Spleen (tissue), 11 donors: ENCODE data around the gene TMEM121B. TPM values are rescaled to one million over a fixed set of nuclear protein-coding genes. Genes with fewer than 3 reads are reported as not detected.

ENCODE experiments used
- DNase-seq: peaks from one replicate; pipeline ENCODE4 v3.0.0-alpha.2; 2020
- H3K27ac ChIP-seq, 8 donors: fragments of 200-600 bp; sonication (generic) in 7 of 8; 1 replicate in 4 of 8; 2 replicates in 4 of 8; pipeline versions ENCODE4 v1.5.0 to v1.8.0; 2016 to 2021; ENCODE audit warnings: inconsistent platforms in 4 of 8, mild to moderate bottlenecking in 4 of 8, moderate library complexity in 1 of 8
- H3K27me3 ChIP-seq, 7 donors: fragments of 200-600 bp; sonication (generic) in 6 of 7; replicated peaks in 1 of 7; 1 replicate in 4 of 7; 2 replicates in 3 of 7; pipeline versions ENCODE4 v1.5.0 to v1.8.0; 2016 to 2021; ENCODE audit warnings: inconsistent platforms in 3 of 7, mild to moderate bottlenecking in 1 of 7
- H3K36me3 ChIP-seq, 6 donors: fragments of 200-600 bp; sonication (generic) in 5 of 6; 1 replicate in 4 of 6; 2 replicates in 2 of 6; pipeline versions ENCODE4 v1.5.0 to v1.8.0; 2016 to 2021; ENCODE audit warnings: inconsistent platforms in 2 of 6
- H3K4me1 ChIP-seq, 6 donors: fragments of 200-600 bp; sonication (generic) in 5 of 6; 1 replicate in 3 of 6; 2 replicates in 3 of 6; pipeline versions ENCODE4 v1.5.0 to v1.8.0; 2016 to 2021; ENCODE audit warnings: inconsistent platforms in 3 of 6
- H3K4me3 ChIP-seq, 8 donors: fragments of 200-600 bp; sonication (generic) in 7 of 8; 1 replicate in 4 of 8; 2 replicates in 4 of 8; pipeline versions ENCODE4 v1.5.0 to v1.8.0; 2016 to 2021; ENCODE audit warnings: inconsistent platforms in 4 of 8, mild to moderate bottlenecking in 4 of 8, moderate library complexity in 2 of 8
- H3K9me3 ChIP-seq, 8 donors: fragments of 200-600 bp; sonication (generic) in 7 of 8; 1 replicate in 4 of 8; 2 replicates in 4 of 8; pipeline versions ENCODE4 v1.5.0 to v1.8.0; 2016 to 2021; ENCODE audit warnings: inconsistent platforms in 4 of 8
- CTCF ChIP-seq, 11 experiments: fragments of 200-600 bp in 7 of 11; fragments of 450-650 bp in 4 of 11; sonication (generic) in 4 of 11; IDR thresholded peaks in 8 of 11; conservative IDR thresholded peaks in 3 of 11; 1 replicate in 7 of 11; 2 replicates in 4 of 11; pipeline versions ENCODE4 v1.4.0 to v1.8.0; 2016 to 2021; ENCODE audit warnings: antibody characterized with exemption in 11 of 11, inconsistent platforms in 4 of 11, mild to moderate bottlenecking in 1 of 11
- POLR2A ChIP-seq, 3 donors: fragments of 450-650 bp; IDR thresholded peaks; one replicate each; pipeline ENCODE4 v1.5.1; 2017; ENCODE audit warnings: antibody characterized with exemption in 3 of 3, mild to moderate bottlenecking in 1 of 3
- POLR2AphosphoS5 ChIP-seq, 3 donors: sonication (generic); formaldehyde crosslinking; IDR thresholded peaks; one replicate each; pipeline ENCODE4 v1.5.1; 2017; ENCODE audit warnings: antibody characterized with exemption in 3 of 3
- WGBS, 5 donors: extraction: QIAGEN DNeasy Blood & Tissue Kit in 3 of 5; methylation state at CpG; one replicate each; pipeline versions ENCODE4 v1.1.5 to v1.1.7; 2013 to 2018; 5-methylcytosine and 5-hydroxymethylcytosine counted together
- intact Hi-C: fragments of 100-400 bp; cut with DNase I; formaldehyde crosslinking; loops from one replicate; pipeline ENCODE4 v1.15.0; 2023; ENCODE audit warnings: low total_unique reads
- polyA plus RNA-seq, 3 donors: library from polyadenylated mRNA; stranded (reverse); fragments of 200-250 nt; gene quantifications; one replicate each; pipeline ENCODE4 v1.2.1, GENCODE V29; 2013
- total RNA-seq, 7 donors: library from RNA; depleted of rRNA in 3 of 7; stranded (reverse); fragments of >200 nt in 3 of 7; fragmentation: NEBNext Ultra II Directional in 4 of 7; extraction: Animal tissue kit (Norgen Biotek cat#: 25700) in 4 of 7; gene quantifications; one replicate each; pipeline versions ENCODE4 v1.1.0 to v1.2.1, GENCODE V29; 2016 to 2021
- donor health status: healthy with polysubstance abuse.
- donor health status: DM: no; HTN: no; CAD: no; lungs with moderate emphysema.
- donor health status: DM: no; HTN: no; CAD: no.
- donor health status: Bipolar disorder and iron deficiency.
- donor health status: healthy.
- donor health status: DM: no; HTN: no; CAD: no.
- donor health status: DM: yes; HTN: yes; CAD: no.

TMEM121B gene
- total and polyA plus RNA-seq, 10 donors, result 0.03 to 3.6 (median 0.79) TPM

GRCh38 chr22:17162731-17163130, 41.6 kb upstream of the TMEM121B start:
- TF ChIP-seq CTCF (IDR thresholded peaks at IDR 0.05 in 8 of 11, conservative IDR thresholded peaks at IDR 0.05 in 3 of 11) (no peak), POLR2A (IDR thresholded peaks at IDR 0.05) (no peak), POLR2AphosphoS5 (IDR thresholded peaks at IDR 0.05) (no peak)
- 72 to 92% (median 78%) methylated on average over 8 of the region's 8 CpGs for WGBS, 5 donors
- Histone ChIP-seq H3K4me1 (peaks cover 7 to 32% (median 17%) of the 10 kb centered on the region in 6 donors), H3K36me3 (no peaks in the 10 kb centered on the region), H3K4me3 (no peak overlapping the region), H3K9me3 (no peaks in the 10 kb centered on the region), H3K27me3 (no peaks in the 10 kb centered on the region), H3K27ac (no peak overlapping the region)
- no peak for DNase-seq
- intact Hi-C loops, result no loop called here

- Histone ChIP-seq H3K36me3 (no peaks in the 10 kb centered on the region), H3K27me3 (no peaks in the 10 kb centered on the region), H3K4me1 (peaks cover 15 to 33% (median 24%) of the 10 kb centered on the region in 6 donors), H3K9me3 (no peaks in the 10 kb centered on the region), H3K4me3 (no peak overlapping the region), H3K27ac (no peak overlapping the region)
- 81 to 97% (median 88%) methylated on average over 3 of the region's 3 CpGs for WGBS, 5 donors
- TF ChIP-seq POLR2A (IDR thresholded peaks at IDR 0.05), result no peak
- no peak for TF ChIP-seq POLR2AphosphoS5 (IDR thresholded peaks at IDR 0.05)
- no peak for TF ChIP-seq CTCF (IDR thresholded peaks at IDR 0.05 in 8 of 11, conservative IDR thresholded peaks at IDR 0.05 in 3 of 11)
- DNase-seq, result no peak
- intact Hi-C loops, result no loop called here
Observed at GRCh38 chr22:17161991-17162390, 40.8 kb upstream of the TMEM121B start.

GRCh38 chr22:17159504-17159951, 38.4 kb upstream of the TMEM121B start:
- Histone ChIP-seq H3K27me3 (no peaks in the 10 kb centered on the region), H3K27ac (peak overlapping the region in 7 of 8 donors; percentile 58 to 94 (median 90)), H3K4me1 (peaks cover 15 to 54% (median 40%) of the 10 kb centered on the region in 6 donors), H3K9me3 (no peaks in the 10 kb centered on the region), H3K36me3 (no peaks in the 10 kb centered on the region), H3K4me3 (peak overlapping the region; percentile 68 to 97 (median 86))
- TF ChIP-seq POLR2AphosphoS5 (IDR thresholded peaks at IDR 0.05) (no peak), POLR2A (IDR thresholded peaks at IDR 0.05) (no peak), CTCF (IDR thresholded peaks at IDR 0.05 in 8 of 11, conservative IDR thresholded peaks at IDR 0.05 in 3 of 11) (no peak)
- intact Hi-C loops, result no loop called here
- DNase-seq, result no peak
- WGBS, 5 donors, result 17 to 33% (median 17%) methylated on average over 12 to 35 of the region's 35 CpGs

GRCh38 chr22:17158568-17159503, 37.7 kb upstream of the TMEM121B start, which contains the start of gene HDHD5:
Gene HDHD5, minus strand, starts transcription at chr22:17159277. Its CDS starts 26 bp downstream, at chr22:17159251.
- Histone ChIP-seq H3K27me3 (no peaks in the 10 kb centered on the region), H3K27ac (peak within 1 kb of the TSS; percentile 84 to 94 (median 90)), H3K4me3 (peak within 1 kb of the TSS; percentile 68 to 97 (median 86)), H3K4me1 (peaks cover 15 to 55% (median 41%) of the 10 kb centered on the region in 6 donors), H3K36me3 (no peaks in the 10 kb centered on the region), H3K9me3 (no peaks in the 10 kb centered on the region)
- TF ChIP-seq POLR2A (IDR thresholded peaks at IDR 0.05), result no peak
- peak; percentile 80 to 83 (median 81) for TF ChIP-seq POLR2AphosphoS5 (IDR thresholded peaks at IDR 0.05)
- no peak for TF ChIP-seq CTCF (IDR thresholded peaks at IDR 0.05 in 8 of 11, conservative IDR thresholded peaks at IDR 0.05 in 3 of 11)
- intact Hi-C loops, result no loop called here
- peak; percentile 96 for DNase-seq
- WGBS, 5 donors, result 0 to 2% (median 0%) methylated on average over 26 to 114 of the region's 114 CpGs
